ENCODE results near the gene ISCA2. TPM values are rescaled to one million over a fixed set of nuclear protein-coding genes. Genes with fewer than 3 reads are reported as not detected.

Gene ISCA2
- total RNA-seq, 1 donor = 8.7 TPM

DNA sequence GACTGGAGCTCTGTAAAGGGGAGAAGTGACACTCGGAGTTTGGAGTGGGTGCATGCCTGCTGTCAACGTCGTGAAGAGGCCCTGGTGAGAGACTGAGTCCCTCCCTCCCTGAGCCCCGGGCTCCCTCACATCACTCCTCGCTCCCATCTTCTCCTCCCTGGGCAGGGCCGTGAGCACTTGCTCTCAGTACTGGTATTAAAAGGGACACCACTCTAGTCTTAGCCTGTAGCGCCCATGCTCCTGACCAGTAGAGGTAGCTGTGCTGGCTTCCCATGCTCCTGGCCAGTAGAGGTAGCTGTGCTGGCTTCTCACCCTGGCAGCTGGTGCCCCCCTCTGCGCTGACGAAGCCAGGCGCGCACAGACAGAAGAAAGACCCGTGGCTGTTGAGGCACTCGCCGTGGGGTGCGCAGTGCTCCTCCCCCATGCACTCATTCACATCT is 14.7 kb downstream of the ISCA2 start:
- Histone ChIP-seq H4K20me1 (ENCODE audit: insufficient read depth, low read length) (no peaks in the 10 kb centered on the region), H3K27ac (ENCODE audit: low read depth, low read length) (peak overlapping the region; percentile 11), H3K4me1 (ENCODE audit: insufficient read depth, low read length) (peaks cover 32% of the 10 kb centered on the region), H3K36me3 (ENCODE audit: insufficient read depth, low read length) (peaks cover 95% of the 10 kb centered on the region), H3K79me2 (ENCODE audit: insufficient read depth, low read length) (no peaks in the 10 kb centered on the region), H3K9me3 (ENCODE audit: low read depth, low read length) (no peaks in the 10 kb centered on the region), H3K4me2 (ENCODE audit: insufficient read depth, low read length) (no peak overlapping the region), H3K4me3 (ENCODE audit: insufficient read depth, low read length) (no peak overlapping the region), H3K27me3 (ENCODE audit: insufficient read depth, low read length) (no peaks in the 10 kb centered on the region), H2AFZ (ENCODE audit: low read length) (no peak overlapping the region)
- DNase-seq (ENCODE audit: insufficient read length, low spot score, missing footprints) = peak; percentile 88
- TF ChIP-seq, protein P1, sequence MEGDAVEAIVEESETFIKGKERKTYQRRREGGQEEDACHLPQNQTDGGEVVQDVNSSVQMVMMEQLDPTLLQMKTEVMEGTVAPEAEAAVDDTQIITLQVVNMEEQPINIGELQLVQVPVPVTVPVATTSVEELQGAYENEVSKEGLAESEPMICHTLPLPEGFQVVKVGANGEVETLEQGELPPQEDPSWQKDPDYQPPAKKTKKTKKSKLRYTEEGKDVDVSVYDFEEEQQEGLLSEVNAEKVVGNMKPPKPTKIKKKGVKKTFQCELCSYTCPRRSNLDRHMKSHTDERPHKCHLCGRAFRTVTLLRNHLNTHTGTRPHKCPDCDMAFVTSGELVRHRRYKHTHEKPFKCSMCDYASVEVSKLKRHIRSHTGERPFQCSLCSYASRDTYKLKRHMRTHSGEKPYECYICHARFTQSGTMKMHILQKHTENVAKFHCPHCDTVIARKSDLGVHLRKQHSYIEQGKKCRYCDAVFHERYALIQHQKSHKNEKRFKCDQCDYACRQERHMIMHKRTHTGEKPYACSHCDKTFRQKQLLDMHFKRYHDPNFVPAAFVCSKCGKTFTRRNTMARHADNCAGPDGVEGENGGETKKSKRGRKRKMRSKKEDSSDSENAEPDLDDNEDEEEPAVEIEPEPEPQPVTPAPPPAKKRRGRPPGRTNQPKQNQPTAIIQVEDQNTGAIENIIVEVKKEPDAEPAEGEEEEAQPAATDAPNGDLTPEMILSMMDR (IDR thresholded peaks at IDR 0.05; ENCODE audit: extremely low read depth, low read depth, low read length) = peak; percentile 44

DNA sequence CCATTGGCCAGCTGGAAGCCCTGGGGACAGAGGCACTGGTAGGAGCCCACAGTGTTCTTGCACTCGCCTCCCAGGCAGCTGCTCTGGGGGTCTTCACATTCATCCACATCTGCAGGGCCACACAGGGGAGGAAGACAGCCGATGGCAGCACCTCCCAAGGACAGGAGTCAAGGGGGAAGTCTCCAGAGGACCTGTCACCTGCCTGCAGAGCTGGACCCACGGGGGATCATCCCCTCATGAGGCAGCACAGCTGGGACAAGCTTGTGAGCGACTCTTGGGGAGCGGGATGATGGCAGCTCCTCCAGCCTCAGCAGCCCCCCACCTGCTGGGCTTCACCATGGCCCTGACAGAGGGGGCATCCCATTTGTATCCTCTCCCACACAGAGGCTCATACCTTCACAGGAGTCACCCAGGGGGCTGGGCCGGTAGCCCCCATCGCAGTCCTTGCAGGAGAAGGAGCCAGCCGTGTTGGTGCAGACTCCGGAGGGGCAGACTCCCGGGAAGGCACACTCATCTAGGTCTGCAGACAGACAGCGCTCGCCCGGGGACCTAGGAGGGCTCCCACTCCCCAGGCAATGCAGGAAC is 15.4 kb downstream of the ISCA2 start:
- H3K4me2 ChIP-seq (ENCODE audit: insufficient read depth, low read length) = no peak overlapping the region
- TF ChIP-seq, protein P1 (IDR thresholded peaks at IDR 0.05; ENCODE audit: extremely low read depth, low read depth, low read length) = no peak
- H3K27me3 ChIP-seq (ENCODE audit: insufficient read depth, low read length) = no peaks in the 10 kb centered on the region
- peaks cover 36% of the 10 kb centered on the region for H3K4me1 ChIP-seq (ENCODE audit: insufficient read depth, low read length)
- H3K79me2 ChIP-seq (ENCODE audit: insufficient read depth, low read length) = no peaks in the 10 kb centered on the region
- no peak for DNase-seq (ENCODE audit: insufficient read length, low spot score, missing footprints)
- no peaks in the 10 kb centered on the region for H4K20me1 ChIP-seq (ENCODE audit: insufficient read depth, low read length)
- no peaks in the 10 kb centered on the region for H3K9me3 ChIP-seq (ENCODE audit: low read depth, low read length)
- H2AFZ ChIP-seq (ENCODE audit: low read length) = no peak overlapping the region
- H3K27ac ChIP-seq (ENCODE audit: low read depth, low read length) = peak overlapping the region; percentile 87
- no peak overlapping the region for H3K4me3 ChIP-seq (ENCODE audit: insufficient read depth, low read length)
- peaks cover 94% of the 10 kb centered on the region for H3K36me3 ChIP-seq (ENCODE audit: insufficient read depth, low read length)

DNA sequence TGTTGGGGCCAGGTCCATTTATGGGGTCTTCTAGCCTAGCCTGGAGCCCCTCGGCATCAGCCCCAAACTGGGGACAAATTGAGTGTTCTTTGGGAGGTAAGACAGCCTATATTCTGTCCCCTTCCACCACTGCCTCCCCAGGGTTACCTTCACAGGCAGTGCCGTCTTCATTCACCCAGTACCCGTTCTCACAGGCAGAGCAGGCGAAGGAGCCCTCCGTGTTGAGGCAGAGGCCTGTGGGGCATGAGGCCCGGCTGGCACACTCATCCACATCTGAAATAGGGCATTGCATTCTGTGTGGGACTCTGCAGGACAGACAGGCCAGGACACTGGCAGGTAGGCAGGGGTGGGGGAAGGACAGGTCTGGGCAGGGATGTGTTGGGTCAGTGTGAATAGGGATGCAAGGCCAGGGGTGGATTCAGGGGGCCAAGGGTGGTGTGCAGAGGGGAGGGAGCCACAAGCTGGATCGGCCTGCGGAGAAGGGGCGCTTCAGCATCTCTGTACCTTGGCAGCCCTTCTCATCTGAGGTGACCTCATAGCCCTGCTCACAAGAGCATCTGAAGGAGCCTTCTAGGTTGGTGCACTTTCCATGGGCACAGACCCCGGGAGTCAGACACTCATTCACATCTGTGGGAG is 16.1 kb downstream of the ISCA2 start:
- no peaks in the 10 kb centered on the region for H4K20me1 ChIP-seq (ENCODE audit: insufficient read depth, low read length)
- H3K4me2 ChIP-seq (ENCODE audit: insufficient read depth, low read length) = no peak overlapping the region
- TF ChIP-seq, protein P1 (IDR thresholded peaks at IDR 0.05; ENCODE audit: extremely low read depth, low read depth, low read length) = no peak
- H3K4me3 ChIP-seq (ENCODE audit: insufficient read depth, low read length) = no peak overlapping the region
- H3K36me3 ChIP-seq (ENCODE audit: insufficient read depth, low read length) = peaks cover 89% of the 10 kb centered on the region
- no peak overlapping the region for H2AFZ ChIP-seq (ENCODE audit: low read length)
- no peak for DNase-seq (ENCODE audit: insufficient read length, low spot score, missing footprints)
- H3K4me1 ChIP-seq (ENCODE audit: insufficient read depth, low read length) = peaks cover 44% of the 10 kb centered on the region
- H3K27me3 ChIP-seq (ENCODE audit: insufficient read depth, low read length) = no peaks in the 10 kb centered on the region
- H3K79me2 ChIP-seq (ENCODE audit: insufficient read depth, low read length) = no peaks in the 10 kb centered on the region
- no peaks in the 10 kb centered on the region for H3K9me3 ChIP-seq (ENCODE audit: low read depth, low read length)
- H3K27ac ChIP-seq (ENCODE audit: low read depth, low read length) = peak overlapping the region; percentile 87

DNA sequence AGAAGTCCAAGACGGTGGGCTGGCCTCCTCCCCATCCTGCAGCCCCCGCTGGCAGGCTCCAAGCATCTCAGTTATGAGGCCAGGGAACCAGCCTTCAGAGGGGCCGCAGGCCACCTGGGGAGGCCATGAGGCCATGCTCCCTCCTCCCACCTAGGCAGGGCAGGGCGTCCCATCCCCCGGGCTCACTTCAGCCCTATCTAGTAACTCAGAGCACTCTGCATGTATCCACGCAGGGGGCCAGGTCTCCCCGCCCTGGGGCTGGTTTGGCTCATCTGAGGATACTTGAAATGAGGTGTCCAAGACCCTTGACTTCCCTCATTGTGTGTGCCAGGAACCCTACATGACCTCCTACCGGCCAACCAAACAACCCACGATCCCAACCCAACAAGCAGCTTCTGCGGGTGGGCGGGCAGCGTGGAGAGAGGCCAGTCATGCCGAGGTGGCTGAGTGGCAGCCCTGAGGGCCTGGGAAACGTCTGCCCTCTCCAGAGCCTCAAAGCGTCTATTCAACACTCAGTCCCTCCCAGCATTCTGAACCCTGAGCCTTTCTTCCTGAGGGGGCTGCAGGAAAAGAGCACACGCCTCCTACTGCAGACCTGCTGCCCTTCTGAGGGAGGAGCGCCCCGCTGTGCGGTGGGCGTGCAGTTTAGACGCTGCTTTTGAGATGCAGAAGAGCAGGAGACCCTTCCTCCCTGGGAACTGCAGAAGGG is 16.8 kb downstream of the ISCA2 start:
- no peak overlapping the region for H2AFZ ChIP-seq (ENCODE audit: low read length)
- peaks cover 51% of the 10 kb centered on the region for H3K4me1 ChIP-seq (ENCODE audit: insufficient read depth, low read length)
- no peaks in the 10 kb centered on the region for H3K27me3 ChIP-seq (ENCODE audit: insufficient read depth, low read length)

More for the DNA sequence above, 16.8 kb downstream of the ISCA2 start:
- Histone ChIP-seq H4K20me1 (ENCODE audit: insufficient read depth, low read length) (no peaks in the 10 kb centered on the region), H3K9me3 (ENCODE audit: low read depth, low read length) (no peaks in the 10 kb centered on the region), H3K36me3 (ENCODE audit: insufficient read depth, low read length) (peaks cover 85% of the 10 kb centered on the region), H3K4me3 (ENCODE audit: insufficient read depth, low read length) (no peak overlapping the region), H3K4me2 (ENCODE audit: insufficient read depth, low read length) (no peak overlapping the region), H3K27ac (ENCODE audit: low read depth, low read length) (peak overlapping the region; percentile 87), H3K79me2 (ENCODE audit: insufficient read depth, low read length) (no peaks in the 10 kb centered on the region)
- TF ChIP-seq, protein P1 (IDR thresholded peaks at IDR 0.05; ENCODE audit: extremely low read depth, low read depth, low read length) = no peak
- DNase-seq (ENCODE audit: insufficient read length, low spot score, missing footprints) = peak; percentile 80

Measured in osteoblast (primary cell).